Measurements from ENCODE around the gene PROX1. TPM values are rescaled to one million over a fixed set of nuclear protein-coding genes. Genes with fewer than 3 reads are reported as not detected.

PROX1 gene
- total RNA-seq, 2 experiments from 2014 or later, result 0.02 to 0.17 TPM

DNA sequence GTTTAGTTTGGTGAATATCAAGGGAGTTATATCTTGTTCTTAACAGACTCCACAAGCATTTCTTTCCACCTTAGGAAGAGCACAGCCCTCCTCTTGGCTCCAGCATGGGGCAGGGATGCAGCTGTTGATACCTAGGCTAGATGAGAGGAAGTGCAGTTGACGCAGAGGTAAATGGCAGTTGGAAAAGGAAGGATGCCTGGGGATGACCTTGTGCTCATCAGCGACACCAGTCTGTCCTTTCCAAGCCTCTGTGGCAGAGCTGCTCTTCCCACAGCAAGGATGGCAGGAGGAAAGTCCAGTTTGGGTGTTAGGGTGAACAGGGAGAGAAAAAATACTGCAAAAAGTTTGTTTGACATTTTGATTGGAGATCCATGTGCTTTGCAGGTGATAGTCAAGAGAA lies 6.2 kb downstream of the PROX1 start:
- ChIA-PET CTCF (no interaction called here), POLR2A (no interaction called here)
- no peak overlapping the region for H3K4me3 Mint-ChIP-seq
- H3K9me3 Mint-ChIP-seq, result no peaks in the 10 kb centered on the region
- no peak overlapping the region for H3K27ac Mint-ChIP-seq
- H3K4me1 Mint-ChIP-seq (ENCODE audit: low read depth), result peaks cover 8% of the 10 kb centered on the region
- no peaks in the 10 kb centered on the region for H3K36me3 Mint-ChIP-seq
- H3K27me3 Mint-ChIP-seq, result peaks cover 39% of the 10 kb centered on the region
- intact Hi-C loops (cut with micrococcal nuclease), result no loop called here
- no peak for DNase-seq

DNA sequence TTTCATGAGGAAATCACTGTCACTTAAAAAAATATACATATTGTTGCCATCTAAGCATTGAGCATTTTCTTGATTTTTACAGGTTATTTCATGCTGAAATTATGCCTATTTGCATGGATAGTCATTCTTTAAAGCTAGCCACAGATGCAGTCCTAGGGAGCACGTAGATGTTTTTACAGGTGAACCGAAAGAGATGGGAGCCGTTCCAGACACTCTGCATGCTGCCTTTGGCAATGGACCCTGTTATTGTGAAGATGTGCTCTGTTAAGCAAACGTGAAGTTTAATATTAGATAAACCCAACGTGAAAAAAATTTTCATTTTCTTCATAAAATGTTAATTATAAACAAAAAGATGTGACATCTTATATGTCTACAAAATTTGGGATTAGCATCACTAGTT lies 7.1 kb downstream of the PROX1 start:
- H3K27ac Mint-ChIP-seq, result no peak overlapping the region
- no peak for DNase-seq
- peaks cover 30% of the 10 kb centered on the region for H3K27me3 Mint-ChIP-seq
- H3K4me3 Mint-ChIP-seq, result no peak overlapping the region
- intact Hi-C loops (cut with micrococcal nuclease), result no loop called here
- H3K4me1 Mint-ChIP-seq (ENCODE audit: low read depth), result no peaks in the 10 kb centered on the region
- POLR2A ChIA-PET, result no interaction called here
- no peaks in the 10 kb centered on the region for H3K9me3 Mint-ChIP-seq
- CTCF ChIA-PET, result no interaction called here
- no peaks in the 10 kb centered on the region for H3K36me3 Mint-ChIP-seq

DNA sequence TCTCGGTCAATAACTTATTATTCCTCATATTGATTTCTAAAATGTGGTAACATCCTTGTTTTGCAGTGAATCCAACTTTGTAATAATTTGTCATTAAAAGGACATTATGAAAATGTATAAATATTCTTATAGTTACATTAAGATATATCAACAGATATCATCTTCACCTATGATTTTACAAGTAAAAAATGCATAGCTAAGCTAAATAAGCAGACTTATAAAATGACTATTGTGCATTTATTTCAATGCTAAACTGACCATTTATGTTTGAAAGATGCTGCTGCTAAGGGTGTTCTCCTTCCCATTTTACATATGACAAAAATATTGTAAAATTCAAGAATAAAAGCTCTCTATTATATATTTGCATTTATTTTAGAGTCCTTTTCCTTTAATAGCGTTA lies 7.8 kb downstream of the PROX1 start:
- Mint-ChIP-seq H3K4me3 (no peak overlapping the region), H3K27me3 (peaks cover 24% of the 10 kb centered on the region), H3K27ac (no peak overlapping the region), H3K4me1 (ENCODE audit: low read depth) (no peaks in the 10 kb centered on the region), H3K36me3 (no peaks in the 10 kb centered on the region), H3K9me3 (no peaks in the 10 kb centered on the region)
- intact Hi-C loops (cut with micrococcal nuclease), result no loop called here
- ChIA-PET POLR2A (no interaction called here), CTCF (no interaction called here)
- DNase-seq, result no peak

DNA sequence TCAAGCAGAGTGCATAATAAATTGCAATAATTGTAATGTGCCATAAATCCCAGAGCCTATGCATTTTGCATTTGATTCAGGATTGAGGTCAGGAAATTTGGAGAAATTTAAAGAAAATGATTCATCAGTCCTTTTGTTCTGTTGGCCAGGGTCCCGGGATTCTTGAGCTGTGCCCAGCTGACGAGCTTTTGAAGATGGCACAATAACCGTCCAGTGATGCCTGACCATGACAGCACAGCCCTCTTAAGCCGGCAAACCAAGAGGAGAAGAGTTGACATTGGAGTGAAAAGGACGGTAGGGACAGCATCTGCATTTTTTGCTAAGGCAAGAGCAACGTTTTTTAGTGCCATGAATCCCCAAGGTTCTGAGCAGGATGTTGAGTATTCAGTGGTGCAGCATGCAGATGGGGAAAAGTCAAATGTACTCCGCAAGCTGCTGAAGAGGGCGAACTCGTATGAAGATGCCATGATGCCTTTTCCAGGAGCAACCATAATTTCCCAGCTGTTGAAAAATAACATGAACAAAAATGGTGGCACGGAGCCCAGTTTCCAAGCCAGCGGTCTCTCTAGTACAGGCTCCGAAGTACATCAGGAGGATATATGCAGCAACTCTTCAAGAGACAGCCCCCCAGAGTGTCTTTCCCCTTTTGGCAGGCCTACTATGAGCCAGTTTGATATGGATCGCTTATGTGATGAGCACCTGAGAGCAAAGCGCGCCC lies 8.7 kb downstream of the PROX1 start:
- POLR2A ChIA-PET, result no interaction called here
- no peaks in the 10 kb centered on the region for H3K36me3 Mint-ChIP-seq
- no peak overlapping the region for H3K4me3 Mint-ChIP-seq
- H3K27ac Mint-ChIP-seq, result no peak overlapping the region
- CTCF ChIA-PET, result no interaction called here
- H3K27me3 Mint-ChIP-seq, result peaks cover 15% of the 10 kb centered on the region
- H3K4me1 Mint-ChIP-seq (ENCODE audit: low read depth), result no peaks in the 10 kb centered on the region
- no peak for DNase-seq
- intact Hi-C loops (cut with micrococcal nuclease), result no loop called here
- no peaks in the 10 kb centered on the region for H3K9me3 Mint-ChIP-seq

DNA sequence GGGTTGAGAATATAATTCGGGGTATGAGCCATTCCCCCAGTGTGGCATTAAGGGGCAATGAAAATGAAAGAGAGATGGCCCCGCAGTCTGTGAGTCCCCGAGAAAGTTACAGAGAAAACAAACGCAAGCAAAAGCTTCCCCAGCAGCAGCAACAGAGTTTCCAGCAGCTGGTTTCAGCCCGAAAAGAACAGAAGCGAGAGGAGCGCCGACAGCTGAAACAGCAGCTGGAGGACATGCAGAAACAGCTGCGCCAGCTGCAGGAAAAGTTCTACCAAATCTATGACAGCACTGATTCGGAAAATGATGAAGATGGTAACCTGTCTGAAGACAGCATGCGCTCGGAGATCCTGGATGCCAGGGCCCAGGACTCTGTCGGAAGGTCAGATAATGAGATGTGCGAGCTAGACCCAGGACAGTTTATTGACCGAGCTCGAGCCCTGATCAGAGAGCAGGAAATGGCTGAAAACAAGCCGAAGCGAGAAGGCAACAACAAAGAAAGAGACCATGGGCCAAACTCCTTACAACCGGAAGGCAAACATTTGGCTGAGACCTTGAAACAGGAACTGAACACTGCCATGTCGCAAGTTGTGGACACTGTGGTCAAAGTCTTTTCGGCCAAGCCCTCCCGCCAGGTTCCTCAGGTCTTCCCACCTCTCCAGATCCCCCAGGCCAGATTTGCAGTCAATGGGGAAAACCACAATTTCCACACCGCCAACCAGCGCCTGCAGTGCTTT lies 9.4 kb downstream of the PROX1 start:
- H3K9me3 Mint-ChIP-seq, result no peaks in the 10 kb centered on the region
- intact Hi-C loops (cut with micrococcal nuclease), result no loop called here
- no peaks in the 10 kb centered on the region for H3K4me1 Mint-ChIP-seq (ENCODE audit: low read depth)
- H3K27me3 Mint-ChIP-seq, result peaks cover 11% of the 10 kb centered on the region
- POLR2A ChIA-PET, result no interaction called here
- H3K27ac Mint-ChIP-seq, result no peak overlapping the region
- no peak overlapping the region for H3K4me3 Mint-ChIP-seq
- H3K36me3 Mint-ChIP-seq, result no peaks in the 10 kb centered on the region
- CTCF ChIA-PET, result no interaction called here
- DNase-seq, result no peak

DNA sequence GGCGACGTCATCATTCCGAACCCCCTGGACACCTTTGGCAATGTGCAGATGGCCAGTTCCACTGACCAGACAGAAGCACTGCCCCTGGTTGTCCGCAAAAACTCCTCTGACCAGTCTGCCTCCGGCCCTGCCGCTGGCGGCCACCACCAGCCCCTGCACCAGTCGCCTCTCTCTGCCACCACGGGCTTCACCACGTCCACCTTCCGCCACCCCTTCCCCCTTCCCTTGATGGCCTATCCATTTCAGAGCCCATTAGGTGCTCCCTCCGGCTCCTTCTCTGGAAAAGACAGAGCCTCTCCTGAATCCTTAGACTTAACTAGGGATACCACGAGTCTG lies 10.0 kb downstream of the PROX1 start:
- no peaks in the 10 kb centered on the region for H3K36me3 Mint-ChIP-seq

DNA sequence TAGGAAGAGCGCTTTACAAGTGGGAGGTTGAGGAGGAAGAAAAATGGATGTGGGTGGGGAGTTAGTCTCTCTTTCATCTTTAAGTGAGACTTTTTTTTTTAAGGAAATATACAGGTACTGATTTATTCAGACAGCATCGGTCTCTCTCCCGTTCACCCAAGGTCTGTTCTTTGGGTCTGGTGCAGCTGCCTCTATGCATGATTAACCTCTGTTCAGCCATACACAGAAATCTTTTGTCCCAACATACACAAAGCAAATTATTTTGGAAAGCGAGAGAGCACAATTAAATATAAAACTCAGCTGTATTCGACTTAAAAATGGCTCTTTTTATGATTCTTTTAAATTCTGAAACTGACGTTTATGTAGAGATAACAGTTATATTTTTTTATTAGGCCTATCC lies 11.0 kb downstream of the PROX1 start:
- H3K9me3 Mint-ChIP-seq, result no peaks in the 10 kb centered on the region
- CTCF ChIA-PET, result no interaction called here
- peaks cover 4% of the 10 kb centered on the region for H3K27me3 Mint-ChIP-seq
- intact Hi-C loops (cut with micrococcal nuclease), result no loop called here
- no peaks in the 10 kb centered on the region for H3K36me3 Mint-ChIP-seq
- no peak overlapping the region for H3K27ac Mint-ChIP-seq
- no peaks in the 10 kb centered on the region for H3K4me1 Mint-ChIP-seq (ENCODE audit: low read depth)
- DNase-seq, result no peak
- H3K4me3 Mint-ChIP-seq, result no peak overlapping the region
- POLR2A ChIA-PET, result no interaction called here

More for the DNA sequence above, 10.0 kb downstream of the PROX1 start:
- Mint-ChIP-seq H3K4me3 (no peak overlapping the region), H3K4me1 (ENCODE audit: low read depth) (no peaks in the 10 kb centered on the region), H3K27ac (no peak overlapping the region), H3K27me3 (peaks cover 5% of the 10 kb centered on the region), H3K9me3 (no peaks in the 10 kb centered on the region)
- POLR2A ChIA-PET, result no interaction called here
- intact Hi-C loops (cut with micrococcal nuclease), result no loop called here
- DNase-seq, result no peak
- CTCF ChIA-PET, result no interaction called here

DNA sequence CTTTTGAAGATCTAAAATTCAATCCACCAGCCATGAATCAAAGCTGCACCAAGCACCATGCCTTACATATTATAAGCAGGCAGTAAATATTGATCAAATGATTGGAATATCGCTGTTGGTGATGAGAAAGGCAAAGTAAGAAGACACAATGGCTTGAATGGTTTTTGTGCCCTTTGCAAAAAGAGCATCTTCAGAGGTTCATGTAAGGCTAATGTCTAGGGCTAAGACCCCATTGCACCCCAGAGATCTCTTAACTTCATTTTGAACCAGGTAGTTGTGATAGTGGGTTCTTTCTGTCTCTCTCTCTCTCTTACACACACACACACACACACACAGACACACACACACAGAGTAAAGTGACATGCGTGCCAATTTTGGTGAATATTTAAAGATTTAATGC lies 12.0 kb downstream of the PROX1 start:
- ChIA-PET POLR2A (no interaction called here), CTCF (no interaction called here)
- Mint-ChIP-seq H3K27ac (no peak overlapping the region), H3K9me3 (no peaks in the 10 kb centered on the region), H3K4me3 (no peak overlapping the region), H3K27me3 (peaks cover 4% of the 10 kb centered on the region), H3K36me3 (no peaks in the 10 kb centered on the region), H3K4me1 (ENCODE audit: low read depth) (no peaks in the 10 kb centered on the region)
- intact Hi-C loops (cut with micrococcal nuclease), result no loop called here
- DNase-seq, result no peak

DNA sequence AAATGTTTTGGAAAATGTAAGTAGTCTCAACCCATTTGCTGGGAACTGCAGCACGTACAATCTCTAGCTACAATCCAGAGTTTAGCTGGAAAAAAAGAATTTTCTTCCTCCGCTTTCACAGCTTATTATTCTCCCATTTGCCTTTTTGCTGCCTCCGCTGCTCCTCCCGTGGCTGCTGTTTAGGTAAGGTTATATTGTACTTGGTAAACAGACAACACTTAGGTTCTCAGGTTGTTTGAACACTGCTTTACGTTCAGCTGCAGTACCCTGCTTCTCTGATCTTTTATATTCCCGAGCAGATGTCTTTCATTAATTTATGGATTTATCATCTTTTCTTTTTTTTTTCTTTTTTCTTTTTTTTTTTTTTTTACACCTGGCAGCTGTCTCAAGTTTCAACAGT lies 14.3 kb downstream of the PROX1 start:
- Mint-ChIP-seq H3K4me3 (no peak overlapping the region), H3K4me1 (ENCODE audit: low read depth) (no peaks in the 10 kb centered on the region), H3K27me3 (no peaks in the 10 kb centered on the region), H3K36me3 (no peaks in the 10 kb centered on the region), H3K9me3 (no peaks in the 10 kb centered on the region), H3K27ac (no peak overlapping the region)
- CTCF ChIA-PET, result no interaction called here
- intact Hi-C loops (cut with micrococcal nuclease), result no loop called here
- no peak for DNase-seq
- POLR2A ChIA-PET, result no interaction called here

DNA sequence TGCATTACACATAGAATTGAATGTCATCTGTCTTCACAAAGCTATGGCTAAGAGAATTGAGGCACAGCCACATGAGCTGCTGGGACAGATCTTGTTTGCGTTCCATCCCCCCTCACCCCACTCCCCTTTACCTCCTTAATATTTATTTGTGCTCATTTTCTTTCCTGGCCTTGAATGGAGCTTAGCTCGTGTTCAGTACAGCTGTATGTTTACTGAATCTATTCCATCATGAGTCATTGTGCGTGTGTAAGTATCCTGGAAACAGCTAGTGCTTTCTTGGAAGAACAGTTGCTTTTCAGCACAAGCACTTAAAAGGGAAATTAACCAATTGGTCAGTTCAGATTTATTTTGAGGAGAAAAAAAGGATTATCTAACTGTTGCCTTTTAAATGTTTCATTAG lies 14.7 kb downstream of the PROX1 start:
- intact Hi-C loops (cut with micrococcal nuclease), result no loop called here
- CTCF ChIA-PET, result no interaction called here
- H3K4me3 Mint-ChIP-seq, result no peak overlapping the region
- POLR2A ChIA-PET, result no interaction called here
- no peaks in the 10 kb centered on the region for H3K4me1 Mint-ChIP-seq (ENCODE audit: low read depth)
- H3K36me3 Mint-ChIP-seq, result no peaks in the 10 kb centered on the region
- no peak overlapping the region for H3K27ac Mint-ChIP-seq
- H3K27me3 Mint-ChIP-seq, result no peaks in the 10 kb centered on the region
- no peak for DNase-seq
- no peaks in the 10 kb centered on the region for H3K9me3 Mint-ChIP-seq

DNA sequence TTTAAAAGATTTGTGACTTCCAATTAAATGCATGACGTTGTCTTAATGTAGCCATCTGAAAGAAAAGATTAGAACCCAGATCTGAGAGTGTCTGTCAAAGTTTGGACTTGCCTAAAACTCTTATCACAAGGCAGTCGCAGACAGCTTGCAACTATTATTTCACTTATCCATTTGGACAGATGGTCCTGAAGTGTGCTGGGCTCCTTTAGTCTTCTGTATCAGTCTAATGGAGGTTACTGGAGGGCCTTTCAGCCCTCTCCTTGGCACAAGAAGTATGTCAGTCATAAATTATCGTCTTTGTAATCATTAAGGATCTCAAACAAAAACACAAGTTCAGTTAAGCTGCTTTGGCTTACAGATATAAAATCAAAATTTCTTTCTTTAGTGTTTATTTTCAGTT lies 15.5 kb downstream of the PROX1 start:
- Mint-ChIP-seq H3K27ac (no peak overlapping the region), H3K36me3 (no peaks in the 10 kb centered on the region), H3K9me3 (no peaks in the 10 kb centered on the region), H3K4me3 (no peak overlapping the region), H3K4me1 (ENCODE audit: low read depth) (no peaks in the 10 kb centered on the region), H3K27me3 (no peaks in the 10 kb centered on the region)
- no peak for DNase-seq
- ChIA-PET CTCF (no interaction called here), POLR2A (no interaction called here)
- intact Hi-C loops (cut with micrococcal nuclease), result no loop called here

DNA sequence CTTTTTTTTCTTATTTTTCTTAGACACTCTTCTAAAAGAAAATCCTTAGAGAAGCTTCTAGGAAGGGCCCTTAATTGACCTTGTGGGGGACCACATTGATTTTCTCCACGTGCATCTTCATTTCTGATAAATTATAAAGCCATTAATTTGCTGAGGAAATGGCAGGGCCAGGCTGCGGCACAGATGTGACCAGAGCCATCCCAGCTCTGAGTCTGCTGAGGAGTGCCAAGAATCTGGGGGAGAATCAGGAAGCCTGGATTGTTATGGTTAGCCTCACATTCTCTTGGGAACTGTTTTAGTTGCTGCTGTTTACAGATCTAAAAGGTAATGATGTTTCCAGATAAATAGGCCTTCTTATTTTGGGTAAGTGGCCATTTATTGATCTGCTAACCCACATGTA lies 16.2 kb downstream of the PROX1 start:
- no peak for DNase-seq
- Mint-ChIP-seq H3K27me3 (no peaks in the 10 kb centered on the region), H3K27ac (no peak overlapping the region), H3K36me3 (no peaks in the 10 kb centered on the region), H3K9me3 (no peaks in the 10 kb centered on the region), H3K4me1 (ENCODE audit: low read depth) (no peaks in the 10 kb centered on the region), H3K4me3 (no peak overlapping the region)
- intact Hi-C loops (cut with micrococcal nuclease), result no loop called here
- ChIA-PET CTCF (no interaction called here), POLR2A (no interaction called here)

DNA sequence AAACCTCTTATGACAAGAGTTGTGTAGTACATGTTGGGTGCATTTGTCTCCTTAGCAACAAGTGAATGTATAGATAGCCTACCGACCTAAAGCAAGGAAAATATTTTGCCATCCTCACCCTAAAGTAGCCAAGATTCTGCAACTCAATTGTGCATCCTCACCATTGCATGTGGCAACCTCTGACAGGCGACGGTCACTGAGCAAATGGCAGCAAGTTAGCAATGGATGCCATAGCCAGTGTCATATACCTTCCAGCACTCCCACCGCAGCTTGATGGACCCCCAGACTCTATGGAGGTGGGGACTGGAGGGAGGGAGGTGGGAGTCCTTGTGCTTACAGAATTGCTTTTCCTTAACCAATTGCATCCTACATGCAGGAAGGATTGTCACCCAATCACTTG lies 17.0 kb downstream of the PROX1 start:
- POLR2A ChIA-PET, result no interaction called here
- Mint-ChIP-seq H3K9me3 (no peaks in the 10 kb centered on the region), H3K27me3 (no peaks in the 10 kb centered on the region), H3K4me3 (no peak overlapping the region), H3K36me3 (no peaks in the 10 kb centered on the region), H3K27ac (no peak overlapping the region), H3K4me1 (ENCODE audit: low read depth) (no peaks in the 10 kb centered on the region)
- CTCF ChIA-PET, result no interaction called here
- DNase-seq, result no peak
- intact Hi-C loops (cut with micrococcal nuclease), result no loop called here
